ENCODE results near the gene MDM2.

DNA sequence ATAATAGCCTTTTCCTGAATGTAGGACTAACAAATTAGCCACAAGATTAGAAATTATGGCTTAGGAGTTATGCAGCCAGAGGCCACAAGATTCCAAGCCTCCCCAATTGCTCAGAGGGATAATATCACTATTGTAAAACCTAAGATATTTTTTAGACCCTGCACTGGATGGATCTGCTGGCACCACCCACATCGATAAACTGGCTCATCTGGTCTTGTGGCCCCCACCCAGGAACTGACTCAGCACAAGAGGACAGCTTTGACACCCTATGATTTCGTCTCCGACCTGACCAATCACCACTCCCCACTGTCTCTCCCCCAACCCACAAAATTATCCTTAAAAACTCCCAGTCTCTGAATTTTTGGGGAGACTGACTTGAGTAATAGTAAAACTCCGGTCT is 70.3 kb downstream of the MDM2 start:
- TF ChIP-seq ATF7 (IDR thresholded peaks at IDR 0.05; ENCODE audit: low read depth): no peak
- no peak for TF ChIP-seq EZH2 (IDR thresholded peaks at IDR 0.05; ENCODE audit: borderline replicate concordance, control insufficient read depth, low read depth, low read length)
- no peak for TF ChIP-seq NR2F1 (conservative IDR thresholded peaks at IDR 0.05)
- no peak for TF ChIP-seq SIN3A (IDR thresholded peaks at IDR 0.05; ENCODE audit: low read depth, low read length)
- TF ChIP-seq, protein P1, sequence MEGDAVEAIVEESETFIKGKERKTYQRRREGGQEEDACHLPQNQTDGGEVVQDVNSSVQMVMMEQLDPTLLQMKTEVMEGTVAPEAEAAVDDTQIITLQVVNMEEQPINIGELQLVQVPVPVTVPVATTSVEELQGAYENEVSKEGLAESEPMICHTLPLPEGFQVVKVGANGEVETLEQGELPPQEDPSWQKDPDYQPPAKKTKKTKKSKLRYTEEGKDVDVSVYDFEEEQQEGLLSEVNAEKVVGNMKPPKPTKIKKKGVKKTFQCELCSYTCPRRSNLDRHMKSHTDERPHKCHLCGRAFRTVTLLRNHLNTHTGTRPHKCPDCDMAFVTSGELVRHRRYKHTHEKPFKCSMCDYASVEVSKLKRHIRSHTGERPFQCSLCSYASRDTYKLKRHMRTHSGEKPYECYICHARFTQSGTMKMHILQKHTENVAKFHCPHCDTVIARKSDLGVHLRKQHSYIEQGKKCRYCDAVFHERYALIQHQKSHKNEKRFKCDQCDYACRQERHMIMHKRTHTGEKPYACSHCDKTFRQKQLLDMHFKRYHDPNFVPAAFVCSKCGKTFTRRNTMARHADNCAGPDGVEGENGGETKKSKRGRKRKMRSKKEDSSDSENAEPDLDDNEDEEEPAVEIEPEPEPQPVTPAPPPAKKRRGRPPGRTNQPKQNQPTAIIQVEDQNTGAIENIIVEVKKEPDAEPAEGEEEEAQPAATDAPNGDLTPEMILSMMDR (IDR thresholded peaks at IDR 0.05 in 2 of 3, conservative IDR thresholded peaks at IDR 0.05 in 1 of 3; ENCODE audit: control insufficient read depth in 2 of 3, extremely low read depth in 1 of 3, insufficient read depth in 1 of 3, low read depth in 3 of 3, low read length in 3 of 3): no peak
- TF ChIP-seq GABPA (IDR thresholded peaks at IDR 0.05; ENCODE audit: low read depth): no peak

Data from GM12878 (cell line).